Neutrophil (primary cell): Measurements from ENCODE around the gene KIF7.
"Not testable (repeated sequence)": the region's sequence is repeated elsewhere in the genome, so short reads cannot be mapped to it uniquely, and the experiment has no call there.

Experiments used
- H3K27ac ChIP-seq: fragments of 200-600 bp; sonication (generic); 2 replicates; pipeline ENCODE4 v1.5.1; 2016; ENCODE audit warnings: mild to moderate bottlenecking, moderate library complexity
- H3K27me3 ChIP-seq: fragments of 200-600 bp; sonication (generic); 2 replicates; pipeline ENCODE4 v1.6.0; 2016; ENCODE audit warnings: mild to moderate bottlenecking
- H3K36me3 ChIP-seq: fragments of 200-600 bp; sonication (generic); 2 replicates; pipeline ENCODE4 v1.5.1; 2017
- H3K4me1 ChIP-seq, 2 experiments: fragments of 200-600 bp in 1 of 2; sonication (generic) in 1 of 2; 1 replicate in 1 of 2; 2 replicates in 1 of 2; pipeline versions ENCODE4 v1.5.1 to v1.6.1; 2013 to 2016; ENCODE audit warnings: low read depth in 1 of 2, low read length in 1 of 2, mild to moderate bottlenecking in 1 of 2, moderate library complexity in 1 of 2; ENCODE audit not compliant: control insufficient read depth in 1 of 2, insufficient read depth in 1 of 2
- H3K4me3 ChIP-seq, 2 experiments: fragments of 200-600 bp in 1 of 2; sonication (generic) in 1 of 2; 1 replicate in 1 of 2; 2 replicates in 1 of 2; pipeline ENCODE4 v1.5.1; 2013 to 2016; ENCODE audit warnings: low read depth in 1 of 2, low read length in 1 of 2, mild to moderate bottlenecking in 1 of 2, moderate library complexity in 1 of 2
- H3K9me3 ChIP-seq: fragments of 200-600 bp; sonication (generic); 2 replicates; pipeline ENCODE4 v1.5.1; 2016
- CTCF ChIP-seq: fragments of 200-600 bp; sonication (generic); IDR thresholded peaks from 2 replicates; pipeline ENCODE4 v1.5.1; 2016; ENCODE audit warnings: antibody characterized with exemption

Gene KIF7

GRCh38 chr15:89586651-89587050 is 68.6 kb downstream of the KIF7 start:
- H3K4me1 ChIP-seq = no peaks in the 10 kb centered on the region
- no peaks in the 10 kb centered on the region for H3K27me3 ChIP-seq
- no peak for TF ChIP-seq CTCF
- no peak overlapping the region for H3K4me3 ChIP-seq
- no peak overlapping the region for H3K27ac ChIP-seq
- H3K36me3 ChIP-seq = peaks cover 78% of the 10 kb centered on the region
- H3K9me3 ChIP-seq = no peaks in the 10 kb centered on the region

GRCh38 chr15:89580747-89581146 is 74.5 kb downstream of the KIF7 start:
- H3K4me3 ChIP-seq, H3K27me3 ChIP-seq, H3K9me3 ChIP-seq, H3K27ac ChIP-seq: not testable (repeated sequence)
- peaks cover 41% of the 10 kb centered on the region for H3K36me3 ChIP-seq
- peaks cover 8 to 15% of the 10 kb centered on the region in 2 experiments for H3K4me1 ChIP-seq

- Histone ChIP-seq H3K4me3 (no peak overlapping the region), H3K9me3 (no peaks in the 10 kb centered on the region), H3K36me3 (peaks cover 18% of the 10 kb centered on the region), H3K4me1 (peaks cover 8 to 26% of the 10 kb centered on the region in 2 experiments), H3K27me3 (no peaks in the 10 kb centered on the region), H3K27ac (no peak overlapping the region)
- TF ChIP-seq CTCF = no peak
Observed at GRCh38 chr15:89578146-89578545, 77.1 kb downstream of the KIF7 start.
